H1 (cell line): ENCODE data around the gene NR3C2. TPM values are rescaled to one million over a fixed set of nuclear protein-coding genes. Genes with fewer than 3 reads are reported as not detected.

ENCODE experiments used
- CTCF ChIA-PET: fragments of 300-600 bp; sonication (Branson Sonifier 250); formaldehyde crosslinking; loops from one replicate; lab custom pipeline; 2021; ENCODE audit not compliant: partially characterized antibody; lab: Charles Lee
- POLR2A ChIA-PET: fragments of 300-600 bp; sonication (Branson Sonifier 250); formaldehyde crosslinking; loops from one replicate; lab custom pipeline; 2021; ENCODE audit warnings: inconsistent platforms; ENCODE audit not compliant: partially characterized antibody; lab: Charles Lee
- DNase-seq, 2 experiments: peaks; one replicate each; pipeline versions ENCODE4 v3.0.0 to v3.0.0-alpha.2; 2010 to 2022; ENCODE audit warnings: low spot score in 2 of 2, low read depth in 1 of 2, mixed read lengths in 1 of 2
- FAIRE-seq: peaks from 2 replicates; lab custom pipeline; 2011; peaks lifted over from hg19 to GRCh38; lab: Jason Lieb, UNC
- H2AFZ ChIP-seq: 2 replicates; pipeline ENCODE4 v1.8.1; 2012; ENCODE audit warnings: low read length, inconsistent platforms
- H2AK5ac ChIP-seq: 2 replicates; pipeline ENCODE4 v1.6.1; 2013; ENCODE audit warnings: low read depth, low read length
- H2BK120ac ChIP-seq: replicated peaks from 2 replicates; pipeline ENCODE3; 2013; ENCODE audit warnings: low read depth, low read length, inconsistent platforms
- H2BK12ac ChIP-seq: 2 replicates; pipeline ENCODE4 v1.6.1; 2013; ENCODE audit warnings: low read depth, low read length
- H2BK15ac ChIP-seq: 2 replicates; pipeline ENCODE4 v1.6.1; 2013; ENCODE audit warnings: low read length
- H2BK20ac ChIP-seq: 2 replicates; pipeline ENCODE4 v1.6.1; 2013; ENCODE audit warnings: low read length
- H2BK5ac ChIP-seq: 2 replicates; pipeline ENCODE4 v1.6.1; 2013; ENCODE audit warnings: low read depth, low read length
- H3K14ac ChIP-seq: 2 replicates; pipeline ENCODE4 v1.6.1; 2013; ENCODE audit warnings: inconsistent platforms; ENCODE audit not compliant: insufficient read length
- H3K18ac ChIP-seq: 2 replicates; pipeline ENCODE4 v1.6.1; 2013; ENCODE audit warnings: low read length; ENCODE audit errors: extremely low read depth
- H3K23ac ChIP-seq: 2 replicates; pipeline ENCODE4 v1.6.1; 2013; ENCODE audit warnings: inconsistent platforms; ENCODE audit not compliant: insufficient read length
- H3K23me2 ChIP-seq: 2 replicates; pipeline ENCODE4 v1.6.1; 2013; ENCODE audit warnings: low read depth, low read length
- H3K27ac ChIP-seq: 2 replicates; pipeline ENCODE4 v1.6.1; 2011; ENCODE audit warnings: low read depth, low read length, inconsistent platforms
- H3K27me3 ChIP-seq, 4 experiments: replicated peaks in 1 of 4; 1 replicate in 1 of 4; 2 replicates in 3 of 4; pipeline versions ENCODE4 v1.6.1 to v1.8.1; 2011 to 2013; ENCODE audit warnings: low read length in 3 of 4, mild to moderate bottlenecking in 3 of 4, inconsistent platforms in 2 of 4, mixed read lengths in 2 of 4, moderate library complexity in 1 of 4; ENCODE audit not compliant: control insufficient read depth in 3 of 4, insufficient read depth in 3 of 4; ENCODE audit errors: extremely low read depth in 1 of 4
- H3K36me3 ChIP-seq, 4 experiments: 2 replicates each; pipeline versions ENCODE4 v1.6.1 to v1.8.1; 2011 to 2013; ENCODE audit warnings: mild to moderate bottlenecking in 4 of 4, low read length in 3 of 4, moderate library complexity in 2 of 4, control low read depth in 1 of 4, inconsistent platforms in 1 of 4; ENCODE audit not compliant: insufficient read depth in 4 of 4, control insufficient read depth in 2 of 4
- H3K4ac ChIP-seq: replicated peaks from 2 replicates; pipeline ENCODE3; 2013; ENCODE audit warnings: low read length, low read depth, mixed read lengths, inconsistent platforms; ENCODE audit not compliant: insufficient read length
- H3K4me1 ChIP-seq, 4 experiments: replicated peaks in 1 of 4; 1 replicate in 1 of 4; 2 replicates in 3 of 4; pipeline versions ENCODE4 v1.6.1 to v1.8.1; 2011 to 2013; ENCODE audit warnings: low read length in 3 of 4, inconsistent platforms in 2 of 4, mixed read lengths in 1 of 4; ENCODE audit not compliant: insufficient read depth in 4 of 4, control insufficient read depth in 3 of 4
- H3K4me2 ChIP-seq, 2 experiments: 2 replicates each; pipeline versions ENCODE4 v1.6.1 to v1.8.1; 2011 to 2013; ENCODE audit warnings: low read depth in 2 of 2, low read length in 2 of 2, control low read depth in 1 of 2, inconsistent platforms in 1 of 2, mild to moderate bottlenecking in 1 of 2; ENCODE audit not compliant: insufficient read depth in 1 of 2
- H3K4me3 ChIP-seq, 4 experiments: fragments of 200-600, 300-600 bp in 1 of 4; sonication (generic), shearing (Covaris generic), sonication (Bioruptor Twin) in 1 of 4; 2 replicates each; pipeline versions ENCODE4 v1.5.1 to v1.8.1; 2011 to 2016; ENCODE audit warnings: low read length in 4 of 4, low read depth in 3 of 4, control low read depth in 2 of 4, inconsistent platforms in 2 of 4, mild to moderate bottlenecking in 2 of 4, mixed read lengths in 1 of 4, moderate library complexity in 1 of 4; ENCODE audit not compliant: insufficient read depth in 2 of 4; ENCODE audit errors: extremely low read depth in 1 of 4
- H3K56ac ChIP-seq: replicated peaks from 2 replicates; pipeline ENCODE3; 2013; ENCODE audit warnings: low read depth, mild to moderate bottlenecking, mixed read lengths, low read length, inconsistent platforms; ENCODE audit not compliant: insufficient read length
- H3K79me1 ChIP-seq: 2 replicates; pipeline ENCODE4 v1.6.1; 2013; ENCODE audit warnings: low read depth, low read length, control low read depth
- H3K79me2 ChIP-seq, 2 experiments: 2 replicates each; pipeline versions ENCODE4 v1.6.1 to v1.8.1; 2012 to 2013; ENCODE audit warnings: low read length in 2 of 2, mild to moderate bottlenecking in 2 of 2, inconsistent platforms in 1 of 2; ENCODE audit not compliant: insufficient read depth in 2 of 2, control insufficient read depth in 1 of 2
- H3K9ac ChIP-seq, 4 experiments: replicated peaks in 1 of 4; 1 replicate in 1 of 4; 2 replicates in 3 of 4; pipeline versions ENCODE4 v1.6.1 to v1.8.1; 2011 to 2013; ENCODE audit warnings: low read depth in 3 of 4, low read length in 3 of 4, control low read depth in 2 of 4, mild to moderate bottlenecking in 2 of 4, moderate library complexity in 2 of 4, inconsistent platforms in 1 of 4; ENCODE audit errors: extremely low read depth in 1 of 4
- H3K9me3 ChIP-seq, 2 experiments: 2 replicates each; pipeline versions ENCODE4 v1.6.1 to v1.8.1; 2012 to 2013; ENCODE audit warnings: mild to moderate bottlenecking in 2 of 2, moderate library complexity in 2 of 2, control low read depth in 1 of 2, inconsistent platforms in 1 of 2, low read depth in 1 of 2, low read length in 1 of 2, mixed read lengths in 1 of 2; ENCODE audit not compliant: insufficient read depth in 2 of 2
- H4K20me1 ChIP-seq, 2 experiments: replicated peaks in 1 of 2; 2 replicates each; pipeline versions ENCODE3 to v1.8.1; 2011 to 2013; ENCODE audit warnings: inconsistent platforms in 2 of 2, low read length in 2 of 2, mild to moderate bottlenecking in 1 of 2; ENCODE audit not compliant: insufficient read depth in 2 of 2, control insufficient read depth in 1 of 2
- H4K5ac ChIP-seq: 2 replicates; pipeline ENCODE4 v1.6.1; 2013; ENCODE audit warnings: low read length, low read depth, mixed read lengths, inconsistent platforms; ENCODE audit not compliant: insufficient read length
- H4K8ac ChIP-seq: 2 replicates; pipeline ENCODE4 v1.8.0; 2013; ENCODE audit warnings: mild to moderate bottlenecking, moderate library complexity, low read length, inconsistent platforms; ENCODE audit not compliant: insufficient read depth; ENCODE audit errors: extremely low read depth
- H4K91ac ChIP-seq: replicated peaks from 2 replicates; pipeline ENCODE3; 2013; ENCODE audit warnings: low read length, mixed read lengths, inconsistent platforms; ENCODE audit not compliant: insufficient read length
- ATF3 ChIP-seq: IDR thresholded peaks from 2 replicates; pipeline ENCODE4 v1.6.1; 2011; ENCODE audit warnings: low read depth, mild to moderate bottlenecking, low read length; ENCODE audit not compliant: insufficient read depth
- BCL11A ChIP-seq, 2 experiments: IDR thresholded peaks; one replicate each; pipeline ENCODE4 v1.6.1; 2011; ENCODE audit warnings: low read depth in 2 of 2, low read length in 2 of 2, mild to moderate bottlenecking in 2 of 2
- FOSL1 ChIP-seq: IDR thresholded peaks from 2 replicates; pipeline ENCODE4 v1.6.1; 2011; ENCODE audit warnings: mild to moderate bottlenecking, low read depth, low read length, moderate library complexity; ENCODE audit not compliant: insufficient read depth
- JUN ChIP-seq: IDR thresholded peaks from 2 replicates; pipeline ENCODE4 v1.6.1; 2011; ENCODE audit warnings: low read depth, mild to moderate bottlenecking, improper control_type of control experiment, low read length
- KDM1A ChIP-seq: fragments of 200-600, 300-600 bp; sonication (generic); IDR thresholded peaks from 2 replicates; pipeline ENCODE4 v1.7.1; 2016; ENCODE audit warnings: mild to moderate bottlenecking, low read length, borderline replicate concordance
- POLR2A ChIP-seq, 2 experiments: IDR thresholded peaks; 1 replicate in 1 of 2; 2 replicates in 1 of 2; pipeline ENCODE4 v1.6.1; 2011; ENCODE audit warnings: low read depth in 2 of 2, low read length in 2 of 2, mild to moderate bottlenecking in 2 of 2; ENCODE audit errors: control extremely low read depth in 1 of 2
- RNF2 ChIP-seq: fragments of 200-900, 300-1000 bp; sonication (generic); IDR thresholded peaks from 2 replicates; pipeline ENCODE4 v1.7.1; 2016; ENCODE audit warnings: borderline replicate concordance, low read depth, mild to moderate bottlenecking, antibody characterized with exemption, low read length; ENCODE audit not compliant: poor library complexity, severe bottlenecking; ENCODE audit errors: missing control alignments
- RXRA ChIP-seq: IDR thresholded peaks from 2 replicates; pipeline ENCODE4 v1.6.1; 2011; ENCODE audit warnings: low read depth, mild to moderate bottlenecking, low read length, moderate library complexity; ENCODE audit not compliant: insufficient read depth
- TAF1 ChIP-seq: IDR thresholded peaks from 2 replicates; pipeline ENCODE4 v1.6.1; 2011; ENCODE audit warnings: mild to moderate bottlenecking, low read depth, low read length
- TAF7 ChIP-seq: optimal IDR thresholded peaks from 2 replicates; pipeline ENCODE3; 2011; ENCODE audit warnings: low read depth, mild to moderate bottlenecking, inconsistent platforms, low read length, moderate library complexity, borderline replicate concordance
- TBP ChIP-seq: IDR thresholded peaks from 2 replicates; pipeline ENCODE4 v1.6.1; 2011; ENCODE audit warnings: low read depth, low read length, improper control_type of control experiment
- TCF12 ChIP-seq: IDR thresholded peaks from 2 replicates; pipeline ENCODE4 v1.6.1; 2011; ENCODE audit warnings: low read depth, mild to moderate bottlenecking, low read length
- WGBS, 2 experiments: shearing (Covaris generic) in 1 of 2; methylation state at CpG; one replicate each; pipeline versions ENCODE4 v1.1.6 to v1.1.7; 2013 to 2015; ENCODE audit warnings: low lambda C conversion rate in 2 of 2, mixed read lengths in 2 of 2, inconsistent platforms in 1 of 2, low coverage in 1 of 2, missing lambda C conversion rate in 1 of 2; ENCODE audit not compliant: insufficient replicate concordance in 2 of 2, insufficient coverage in 1 of 2, insufficient read length in 1 of 2; ENCODE audit errors: extremely low coverage in 1 of 2, missing lambda C conversion rate in 1 of 2; 5-methylcytosine and 5-hydroxymethylcytosine counted together
- polyA plus RNA-seq, 7 experiments: library from polyadenylated mRNA; depleted of rRNA in 3 of 7; stranded (reverse) in 5 of 7; unstranded in 2 of 7; fragments of >200 nt in 5 of 7; fragments of 200-250 nt in 2 of 7; gene quantifications; 1 replicate in 5 of 7; 2 replicates in 1 of 7; 4 replicates in 1 of 7; pipeline versions ENCODE4 v1.2.1 to v1.2.3, GENCODE V29; 2011 to 2013; ENCODE audit warnings: missing spikeins in 2 of 7, mixed read lengths in 2 of 7
- total RNA-seq: library from RNA; stranded (reverse); fragmentation: NEBNext Ultra II Directional; extraction: Animal tissue kit (Norgen Biotek cat#: 25700); gene quantifications from 2 replicates; pipeline ENCODE4 v1.2.1, GENCODE V29; 2021

Gene NR3C2
- total and polyA plus RNA-seq, 2 of the 8 experiments (the other 6 are each of a cell fraction or from before 2014, with no cell fraction given): 0.80 to 3.9 TPM

GRCh38 chr4:148469938-148470337 is 27.7 kb upstream of the NR3C2 start:
- H3K14ac ChIP-seq: no peak overlapping the region
- no peaks in the 10 kb centered on the region for H3K9me3 ChIP-seq
- no peaks in the 10 kb centered on the region for H3K79me2 ChIP-seq
- WGBS, 2 experiments: 86% methylated on average over 2 of the region's 2 CpGs; no CpG with 5 or more reads in 1 of the 2 experiments
- no peaks in the 10 kb centered on the region for H3K79me1 ChIP-seq
- no peak overlapping the region for H2AFZ ChIP-seq
- H3K4me2 ChIP-seq: no peak overlapping the region
- no peak overlapping the region for H2BK15ac ChIP-seq
- H2BK5ac ChIP-seq: no peak overlapping the region
- H2BK120ac ChIP-seq: no peak overlapping the region
- H3K4me1 ChIP-seq: no peaks in the 10 kb centered on the region
- ChIA-PET CTCF (no interaction called here), POLR2A (no interaction called here)
- FAIRE-seq (no peak), DNase-seq (no peak)
- H3K36me3 ChIP-seq: no peaks in the 10 kb centered on the region
- H3K27me3 ChIP-seq: no peaks in the 10 kb centered on the region
- H4K20me1 ChIP-seq: no peaks in the 10 kb centered on the region
- H3K18ac ChIP-seq: no peak overlapping the region
- H4K5ac ChIP-seq: no peak overlapping the region
- H3K23me2 ChIP-seq: no peaks in the 10 kb centered on the region
- H3K27ac ChIP-seq: no peak overlapping the region
- H4K8ac ChIP-seq: no peak overlapping the region
- H3K9ac ChIP-seq: no peak overlapping the region
- H4K91ac ChIP-seq: no peak overlapping the region
- no peak overlapping the region for H3K4me3 ChIP-seq
- TF ChIP-seq KDM1A: no peak
- no peak for TF ChIP-seq TAF7
- no peak for TF ChIP-seq TBP
- no peak for TF ChIP-seq TAF1
- TF ChIP-seq RNF2: no peak
- TF ChIP-seq TCF12: no peak
- no peak for TF ChIP-seq JUN
- TF ChIP-seq BCL11A (IDR thresholded peaks at IDR 0.05; ENCODE audit: low read depth in 2 of 2, low read length in 2 of 2): no peak
- TF ChIP-seq FOSL1: no peak
- no peak for TF ChIP-seq RXRA
- TF ChIP-seq ATF3: no peak
- TF ChIP-seq POLR2A (IDR thresholded peaks at IDR 0.05; ENCODE audit: control extremely low read depth in 1 of 2, low read depth in 2 of 2, low read length in 2 of 2): no peak
- no peak overlapping the region for H2BK12ac ChIP-seq
- no peak overlapping the region for H3K23ac ChIP-seq
- H3K56ac ChIP-seq: no peak overlapping the region
- no peak overlapping the region for H2BK20ac ChIP-seq
- no peak overlapping the region for H2AK5ac ChIP-seq
- no peak overlapping the region for H3K4ac ChIP-seq
